ENCODE data around the gene SLC16A1. TPM values are rescaled to one million over a fixed set of nuclear protein-coding genes. Genes with fewer than 3 reads are reported as not detected.

Gene SLC16A1
- polyA plus RNA-seq, 3 donors: 2.4 to 13.1 (median 10.3) TPM

- H3K9me3 Mint-ChIP-seq: peaks cover 0 to 3% (median 0%) of the 10 kb centered on the region in 7 donors
- Histone ChIP-seq H3K4me3 (replicated peaks in 1 of 3; ENCODE audit: low read depth in 2 of 3, low read length in 3 of 3) (no peak overlapping the region), H4K20me1 (ENCODE audit: insufficient read depth, low read length) (no peaks in the 10 kb centered on the region), H3K4me1 (ENCODE audit: control insufficient read depth in 1 of 2, insufficient read depth in 2 of 2, low read length in 2 of 2) (peaks cover 18 to 27% of the 10 kb centered on the region in 2 donors), H3K9me3 (replicated peaks in 1 of 2; ENCODE audit: control insufficient read depth in 1 of 2, insufficient read depth in 1 of 2, low read length in 2 of 2) (no peaks in the 10 kb centered on the region), H3K27me3 (ENCODE audit: control insufficient read depth in 2 of 2, insufficient read depth in 2 of 2, low read length in 2 of 2) (no peaks in the 10 kb centered on the region), H3K27ac (ENCODE audit: low read depth in 1 of 2, low read length in 2 of 2) (no peak overlapping the region), H3K9ac (ENCODE audit: insufficient read depth, low read length, poor library complexity, severe bottlenecking) (no peak overlapping the region), H3K79me2 (ENCODE audit: insufficient read depth, low read length) (no peaks in the 10 kb centered on the region), H3K4me2 (replicated peaks; ENCODE audit: extremely low read depth, low read length, poor library complexity, severe bottlenecking) (no peak overlapping the region), H2AFZ (ENCODE audit: insufficient read depth, low read depth, low read length, poor library complexity, severe bottlenecking) (no peak overlapping the region), H3K36me3 (replicated peaks in 1 of 2; ENCODE audit: control insufficient read depth in 1 of 2, insufficient read depth in 2 of 2, low read length in 2 of 2) (no peaks in the 10 kb centered on the region)
- intact Hi-C loops (cut with micrococcal nuclease): no loop called here
- no peaks in the 10 kb centered on the region for H3K36me3 Mint-ChIP-seq
- no peak for DNase-seq
- H3K4me1 Mint-ChIP-seq: peaks cover 29% of the 10 kb centered on the region
- H3K4me3 Mint-ChIP-seq: no peak overlapping the region
- peaks cover 7 to 16% (median 13%) of the 10 kb centered on the region in 3 donors for H3K27me3 Mint-ChIP-seq (ENCODE audit: low read depth in 3 of 3)
- TF ChIP-seq CTCF (IDR thresholded peaks at IDR 0.05): no peak
- 83% methylated on average over 1 of the region's 2 CpGs for WGBS (ENCODE audit: insufficient coverage)
- no peak overlapping the region for H3K27ac Mint-ChIP-seq
These were observed 78.2 kb downstream of the SLC16A1 start for GRCh38 chr1:112877750-112878149.

GRCh38 chr1:112876315-112876714 is 79.7 kb downstream of the SLC16A1 start:
- no peaks in the 10 kb centered on the region for H4K20me1 ChIP-seq (ENCODE audit: insufficient read depth, low read length)
- H3K4me1 Mint-ChIP-seq: peaks cover 14% of the 10 kb centered on the region
- no CpG with 5 or more reads among the region's 2 CpGs for WGBS (ENCODE audit: insufficient coverage)
- no peaks in the 10 kb centered on the region for H3K9me3 Mint-ChIP-seq
- no peak overlapping the region for H3K4me3 Mint-ChIP-seq
- H3K4me3 ChIP-seq (replicated peaks in 1 of 3; ENCODE audit: low read depth in 2 of 3, low read length in 3 of 3): no peak overlapping the region
- peaks cover 7 to 19% (median 15%) of the 10 kb centered on the region in 3 donors for H3K27me3 Mint-ChIP-seq (ENCODE audit: low read depth in 3 of 3)
- H3K9ac ChIP-seq (ENCODE audit: insufficient read depth, low read length, poor library complexity, severe bottlenecking): no peak overlapping the region
- no peaks in the 10 kb centered on the region for H3K9me3 ChIP-seq (replicated peaks in 1 of 2; ENCODE audit: control insufficient read depth in 1 of 2, insufficient read depth in 1 of 2, low read length in 2 of 2)
- no peak overlapping the region for H3K4me2 ChIP-seq (replicated peaks; ENCODE audit: extremely low read depth, low read length, poor library complexity, severe bottlenecking)
- H3K36me3 Mint-ChIP-seq: no peaks in the 10 kb centered on the region
- H3K79me2 ChIP-seq (ENCODE audit: insufficient read depth, low read length): no peaks in the 10 kb centered on the region
- no peak for DNase-seq
- no peak for TF ChIP-seq CTCF (IDR thresholded peaks at IDR 0.05)
- H3K4me1 ChIP-seq (ENCODE audit: control insufficient read depth in 1 of 2, insufficient read depth in 2 of 2, low read length in 2 of 2): peaks cover 4 to 13% of the 10 kb centered on the region in 2 donors
- H3K27ac Mint-ChIP-seq: no peak overlapping the region
- H3K36me3 ChIP-seq (replicated peaks in 1 of 2; ENCODE audit: control insufficient read depth in 1 of 2, insufficient read depth in 2 of 2, low read length in 2 of 2): no peaks in the 10 kb centered on the region
- no peaks in the 10 kb centered on the region for H3K27me3 ChIP-seq (ENCODE audit: control insufficient read depth in 2 of 2, insufficient read depth in 2 of 2, low read length in 2 of 2)
- no peak overlapping the region for H3K27ac ChIP-seq (ENCODE audit: low read depth in 1 of 2, low read length in 2 of 2)
- no peak overlapping the region for H2AFZ ChIP-seq (ENCODE audit: insufficient read depth, low read depth, low read length, poor library complexity, severe bottlenecking)
- intact Hi-C loops (cut with micrococcal nuclease): no loop called here
